ENCODE results near the gene MCC. TPM values are rescaled to one million over a fixed set of nuclear protein-coding genes. Genes with fewer than 3 reads are reported as not detected.

MCC gene
- total RNA-seq, 1 experiment from 2014 or later = 0.41 TPM

DNA sequence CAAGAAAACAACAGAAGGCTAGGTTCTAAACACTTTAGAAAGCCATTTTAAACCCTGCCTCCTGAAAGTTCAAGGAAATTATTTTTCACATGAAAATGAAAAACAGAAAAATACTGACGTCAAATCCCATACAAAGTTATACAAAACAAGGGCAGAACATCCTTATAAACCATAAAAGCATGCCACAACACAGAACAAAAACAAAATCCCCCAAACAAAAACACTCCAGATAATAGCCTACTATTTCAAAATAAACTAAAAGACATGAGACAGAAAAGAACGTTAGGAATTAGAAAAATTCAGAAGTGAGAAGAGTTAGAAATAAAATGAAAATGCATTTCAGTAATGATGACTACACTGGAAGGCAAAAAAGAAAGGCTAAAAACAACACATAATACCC lies 338.0 kb downstream of the MCC start:
- CTCF ChIA-PET = no interaction called here
- Histone ChIP-seq H3K36me3 (ENCODE audit: control insufficient read depth, insufficient read depth, low read length) (no peaks in the 10 kb centered on the region), H3K4me1 (ENCODE audit: control insufficient read depth, insufficient read depth, low read length) (no peaks in the 10 kb centered on the region), H3K27me3 (ENCODE audit: control insufficient read depth, insufficient read depth, low read length) (peaks cover 5% of the 10 kb centered on the region; the same call in 1 of the 2 replicates), H3K4me3 (ENCODE audit: low read depth in 2 of 2, low read length in 2 of 2) (no peak overlapping the region), H3K27ac (ENCODE audit: low read length) (no peak overlapping the region), H3K9me3 (ENCODE audit: control insufficient read depth, insufficient read depth, low read depth, low read length) (no peaks in the 10 kb centered on the region)
- DNase-seq (ENCODE audit: low read depth, low spot score) (no peak), ATAC-seq (no peak)
- POLR2A ChIA-PET = no interaction called here
- no peak for TF ChIP-seq SIN3A (IDR thresholded peaks at IDR 0.05; ENCODE audit: borderline replicate concordance, insufficient read depth, low read depth, low read length)
- TF ChIP-seq POLR2AphosphoS5 (IDR thresholded peaks at IDR 0.05; ENCODE audit: low read depth, low read length) = no peak
- TF ChIP-seq, protein P1, sequence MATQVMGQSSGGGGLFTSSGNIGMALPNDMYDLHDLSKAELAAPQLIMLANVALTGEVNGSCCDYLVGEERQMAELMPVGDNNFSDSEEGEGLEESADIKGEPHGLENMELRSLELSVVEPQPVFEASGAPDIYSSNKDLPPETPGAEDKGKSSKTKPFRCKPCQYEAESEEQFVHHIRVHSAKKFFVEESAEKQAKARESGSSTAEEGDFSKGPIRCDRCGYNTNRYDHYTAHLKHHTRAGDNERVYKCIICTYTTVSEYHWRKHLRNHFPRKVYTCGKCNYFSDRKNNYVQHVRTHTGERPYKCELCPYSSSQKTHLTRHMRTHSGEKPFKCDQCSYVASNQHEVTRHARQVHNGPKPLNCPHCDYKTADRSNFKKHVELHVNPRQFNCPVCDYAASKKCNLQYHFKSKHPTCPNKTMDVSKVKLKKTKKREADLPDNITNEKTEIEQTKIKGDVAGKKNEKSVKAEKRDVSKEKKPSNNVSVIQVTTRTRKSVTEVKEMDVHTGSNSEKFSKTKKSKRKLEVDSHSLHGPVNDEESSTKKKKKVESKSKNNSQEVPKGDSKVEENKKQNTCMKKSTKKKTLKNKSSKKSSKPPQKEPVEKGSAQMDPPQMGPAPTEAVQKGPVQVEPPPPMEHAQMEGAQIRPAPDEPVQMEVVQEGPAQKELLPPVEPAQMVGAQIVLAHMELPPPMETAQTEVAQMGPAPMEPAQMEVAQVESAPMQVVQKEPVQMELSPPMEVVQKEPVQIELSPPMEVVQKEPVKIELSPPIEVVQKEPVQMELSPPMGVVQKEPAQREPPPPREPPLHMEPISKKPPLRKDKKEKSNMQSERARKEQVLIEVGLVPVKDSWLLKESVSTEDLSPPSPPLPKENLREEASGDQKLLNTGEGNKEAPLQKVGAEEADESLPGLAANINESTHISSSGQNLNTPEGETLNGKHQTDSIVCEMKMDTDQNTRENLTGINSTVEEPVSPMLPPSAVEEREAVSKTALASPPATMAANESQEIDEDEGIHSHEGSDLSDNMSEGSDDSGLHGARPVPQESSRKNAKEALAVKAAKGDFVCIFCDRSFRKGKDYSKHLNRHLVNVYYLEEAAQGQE (IDR thresholded peaks at IDR 0.05; ENCODE audit: insufficient read depth in 1 of 2, low read depth in 2 of 2, low read length in 1 of 2) = no peak
- TF ChIP-seq, protein P2, sequence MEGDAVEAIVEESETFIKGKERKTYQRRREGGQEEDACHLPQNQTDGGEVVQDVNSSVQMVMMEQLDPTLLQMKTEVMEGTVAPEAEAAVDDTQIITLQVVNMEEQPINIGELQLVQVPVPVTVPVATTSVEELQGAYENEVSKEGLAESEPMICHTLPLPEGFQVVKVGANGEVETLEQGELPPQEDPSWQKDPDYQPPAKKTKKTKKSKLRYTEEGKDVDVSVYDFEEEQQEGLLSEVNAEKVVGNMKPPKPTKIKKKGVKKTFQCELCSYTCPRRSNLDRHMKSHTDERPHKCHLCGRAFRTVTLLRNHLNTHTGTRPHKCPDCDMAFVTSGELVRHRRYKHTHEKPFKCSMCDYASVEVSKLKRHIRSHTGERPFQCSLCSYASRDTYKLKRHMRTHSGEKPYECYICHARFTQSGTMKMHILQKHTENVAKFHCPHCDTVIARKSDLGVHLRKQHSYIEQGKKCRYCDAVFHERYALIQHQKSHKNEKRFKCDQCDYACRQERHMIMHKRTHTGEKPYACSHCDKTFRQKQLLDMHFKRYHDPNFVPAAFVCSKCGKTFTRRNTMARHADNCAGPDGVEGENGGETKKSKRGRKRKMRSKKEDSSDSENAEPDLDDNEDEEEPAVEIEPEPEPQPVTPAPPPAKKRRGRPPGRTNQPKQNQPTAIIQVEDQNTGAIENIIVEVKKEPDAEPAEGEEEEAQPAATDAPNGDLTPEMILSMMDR (IDR thresholded peaks at IDR 0.05) = no peak
- TF ChIP-seq TCF7L2 (IDR thresholded peaks at IDR 0.05; ENCODE audit: low read depth, low read length) = no peak
- in situ Hi-C loops (cut with HindIII; ENCODE audit: low pct_unique_long_range_greater_than_20kb, low sequenced_read_pairs) = no loop called here
- no TSS peak for BruUV-seq (replicated peaks)
- intact Hi-C loops (cut with micrococcal nuclease; ENCODE audit: unreplicated experiment) = no loop called here

DNA sequence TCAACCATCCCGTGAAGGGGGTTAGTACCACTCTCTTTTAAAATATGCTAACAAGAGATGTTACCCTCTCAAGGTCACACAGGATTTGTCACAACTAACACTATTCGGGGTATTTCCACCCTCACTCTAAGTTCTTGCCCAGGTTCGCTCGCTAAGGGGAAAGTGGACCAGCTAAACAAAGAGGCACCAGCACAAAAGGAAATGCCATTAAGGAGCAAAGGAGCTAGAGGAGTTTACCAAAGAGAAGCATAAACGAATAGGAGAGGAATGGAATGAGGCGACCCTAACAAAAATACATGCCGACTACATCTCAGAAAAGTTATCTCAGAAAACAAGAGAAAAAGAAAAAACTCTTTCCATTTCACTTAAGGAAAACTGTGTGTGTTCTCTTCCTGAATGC lies 340.7 kb downstream of the MCC start:
- H3K27me3 ChIP-seq (ENCODE audit: control insufficient read depth, insufficient read depth, low read length) = peaks cover 7% of the 10 kb centered on the region
- no peak for ATAC-seq
- intact Hi-C loops (cut with micrococcal nuclease; ENCODE audit: unreplicated experiment) (no loop called here), in situ Hi-C loops (cut with HindIII; ENCODE audit: low pct_unique_long_range_greater_than_20kb, low sequenced_read_pairs) (no loop called here)
- no peak for DNase-seq (ENCODE audit: low read depth, low spot score)
- H3K4me3 ChIP-seq (ENCODE audit: low read depth in 2 of 2, low read length in 2 of 2) = no peak overlapping the region
- CTCF ChIA-PET = no interaction called here
- H3K27ac ChIP-seq (ENCODE audit: low read length) = no peak overlapping the region
- no TSS peak for BruUV-seq (replicated peaks)
- TF ChIP-seq, protein P1 (IDR thresholded peaks at IDR 0.05; ENCODE audit: insufficient read depth in 1 of 2, low read depth in 2 of 2, low read length in 1 of 2) = no peak
- no peak for TF ChIP-seq TCF7L2 (IDR thresholded peaks at IDR 0.05; ENCODE audit: low read depth, low read length)
- no peak for TF ChIP-seq POLR2AphosphoS5 (IDR thresholded peaks at IDR 0.05; ENCODE audit: low read depth, low read length)
- TF ChIP-seq SIN3A (IDR thresholded peaks at IDR 0.05; ENCODE audit: borderline replicate concordance, insufficient read depth, low read depth, low read length) = no peak
- TF ChIP-seq, protein P2 (IDR thresholded peaks at IDR 0.05) = no peak
- no peaks in the 10 kb centered on the region for H3K36me3 ChIP-seq (ENCODE audit: control insufficient read depth, insufficient read depth, low read length)
- H3K9me3 ChIP-seq (ENCODE audit: control insufficient read depth, insufficient read depth, low read depth, low read length) = no peaks in the 10 kb centered on the region
- POLR2A ChIA-PET = no interaction called here
- H3K4me1 ChIP-seq (ENCODE audit: control insufficient read depth, insufficient read depth, low read length) = no peaks in the 10 kb centered on the region

Measured in Panc1 (cell line).